ENCODE measurements around the gene KLHL28.

The KLHL28 gene

GRCh38 chr14:44959538-44959937 lies 2.2 kb downstream of the KLHL28 start:
- no peak for DNase-seq

- no peak for DNase-seq
Measured at GRCh38 chr14:44956866-44957265, 4.9 kb downstream of the KLHL28 start.

- no peak for DNase-seq
Measured at GRCh38 chr14:44955528-44955927, 6.2 kb downstream of the KLHL28 start.

- DNase-seq, result no peak
Measured at GRCh38 chr14:44954750-44955149, 7.0 kb downstream of the KLHL28 start.

- DNase-seq, result no peak
Measured at GRCh38 chr14:44952391-44953110, 9.2 kb downstream of the KLHL28 start.

- DNase-seq, result no peak
Measured at GRCh38 chr14:44951051-44951450, 10.7 kb downstream of the KLHL28 start.

GRCh38 chr14:44945264-44945663 lies 16.5 kb downstream of the KLHL28 start:
- peak in 1 of 2 experiments; percentile 37 for DNase-seq

GRCh38 chr14:44944107-44944506 lies 17.6 kb downstream of the KLHL28 start:
- no peak for DNase-seq

- DNase-seq, result no peak
Measured at GRCh38 chr14:44942436-44942835, 19.3 kb downstream of the KLHL28 start.

- no peak for DNase-seq
Measured at GRCh38 chr14:44941591-44941990, 20.2 kb downstream of the KLHL28 start.

- DNase-seq, result no peak
Measured at GRCh38 chr14:44940944-44941343, 20.8 kb downstream of the KLHL28 start.

GRCh38 chr14:44940211-44940610 lies 21.5 kb downstream of the KLHL28 start:
- no peak for DNase-seq

- DNase-seq, result no peak
Measured at GRCh38 chr14:44937547-44937946, 24.2 kb downstream of the KLHL28 start.

- no peak for DNase-seq
Measured at GRCh38 chr14:44935155-44935554, 26.6 kb downstream of the KLHL28 start.

GRCh38 chr14:44928793-44929192 lies 33.0 kb downstream of the KLHL28 start:
- DNase-seq, result no peak

GRCh38 chr14:44914849-44915248 lies 46.9 kb downstream of the KLHL28 start:
- DNase-seq, result peak in 1 of 2 experiments; percentile 67

- no peak for DNase-seq
Measured at GRCh38 chr14:44912041-44912869, 49.5 kb downstream of the KLHL28 start.

- no peak for DNase-seq
Measured at GRCh38 chr14:44910821-44911220, 50.9 kb downstream of the KLHL28 start.

GRCh38 chr14:44901696-44902095 lies 60.1 kb downstream of the KLHL28 start:
- peak in 1 of 2 experiments; percentile 17 for DNase-seq

GRCh38 chr14:44898551-44898950 lies 63.2 kb downstream of the KLHL28 start:
- no peak for DNase-seq

- DNase-seq, result peak in 1 of 2 experiments; percentile 31
Measured at GRCh38 chr14:44897845-44898151, 63.9 kb downstream of the KLHL28 start.

GRCh38 chr14:44897041-44897844 lies 64.5 kb downstream of the KLHL28 start:
- DNase-seq, result peak; percentile 94 to 97

- no peak for DNase-seq
Measured at GRCh38 chr14:44896275-44897040, 65.3 kb downstream of the KLHL28 start.
